Neural progenitor cell (in vitro differentiated cells): ENCODE data around the gene OR5H2.

Source experiments
- CTCF ChIP-seq: fragments of 200-600 bp; sonication (generic); IDR thresholded peaks from 2 replicates; pipeline ENCODE4 v1.5.1; 2017; ENCODE audit warnings: antibody characterized with exemption, mild to moderate bottlenecking
- EZH2 ChIP-seq: fragments of 200-600 bp; sonication (generic); IDR thresholded peaks from 2 replicates; pipeline ENCODE4 v1.6.1; 2017; ENCODE audit warnings: antibody characterized with exemption, mild to moderate bottlenecking, moderate library complexity
- EZH2phosphoT487 ChIP-seq: fragments of 200-600 bp; sonication (generic); IDR thresholded peaks from 2 replicates; pipeline ENCODE4 v1.6.1; 2017; ENCODE audit warnings: antibody characterized with exemption

GRCh38 chr3:98325055-98325454 is 42.8 kb downstream of the OR5H2 start:
- TF ChIP-seq CTCF (no peak), EZH2phosphoT487 (no peak), EZH2 (no peak)
